Common myeloid progenitor, CD34-positive (primary cell): ENCODE measurements around the gene TCOF1.

Experiments used
- CTCF ChIA-PET: fragments of 350-600 bp; sonication (Branson Sonifier 250); formaldehyde crosslinking; loops from one replicate; lab custom pipeline; 2021; ENCODE audit warnings: antibody characterized with exemption; lab: Charles Lee
- POLR2A ChIA-PET: fragments of 350-600 bp; sonication (Branson Sonifier 250); formaldehyde crosslinking; loops from one replicate; lab custom pipeline; 2021; ENCODE audit warnings: antibody characterized with exemption; lab: Charles Lee
- DNase-seq, 3 donors: peaks; one replicate each; pipeline versions ENCODE4 v3.0.0 to v3.0.0-alpha.2; 2013
- H3K27ac ChIP-seq, 2 experiments: 1 replicate in 1 of 2; 2 replicates in 1 of 2; pipeline ENCODE4 v1.7.0; 2013; ENCODE audit warnings: inconsistent platforms in 2 of 2, low read length in 2 of 2, mild to moderate bottlenecking in 2 of 2, low read depth in 1 of 2, moderate library complexity in 1 of 2; ENCODE audit not compliant: severe bottlenecking in 2 of 2, insufficient read depth in 1 of 2, poor library complexity in 1 of 2
- H3K27me3 ChIP-seq, 5 experiments: replicated peaks in 2 of 5; 1 replicate in 3 of 5; 2 replicates in 2 of 5; pipeline versions ENCODE4 v1.6.1 to v1.7.0; 2013; ENCODE audit warnings: low read length in 4 of 5, mild to moderate bottlenecking in 2 of 5, moderate library complexity in 2 of 5, inconsistent platforms in 1 of 5; ENCODE audit not compliant: insufficient read depth in 5 of 5, control insufficient read depth in 4 of 5
- H3K36me3 ChIP-seq, 4 experiments: 1 replicate in 2 of 4; 2 replicates in 2 of 4; pipeline versions ENCODE4 v1.6.1 to v1.7.0; 2013; ENCODE audit warnings: low read length in 3 of 4, control low read depth in 1 of 4, mild to moderate bottlenecking in 1 of 4; ENCODE audit not compliant: control insufficient read depth in 4 of 4, insufficient read depth in 4 of 4
- H3K4me1 ChIP-seq, 4 experiments: 1 replicate in 3 of 4; 2 replicates in 1 of 4; pipeline versions ENCODE4 v1.6.1 to v1.7.1; 2013; ENCODE audit warnings: low read length in 3 of 4, mild to moderate bottlenecking in 3 of 4, control low read depth in 1 of 4, inconsistent platforms in 1 of 4, moderate library complexity in 1 of 4; ENCODE audit not compliant: control insufficient read depth in 4 of 4, insufficient read depth in 4 of 4; ENCODE audit errors: control extremely low read depth in 1 of 4
- H3K4me3 ChIP-seq, 7 experiments: 1 replicate in 4 of 7; 2 replicates in 3 of 7; pipeline versions ENCODE4 v1.5.1 to v1.7.0; 2013; ENCODE audit warnings: mild to moderate bottlenecking in 7 of 7, low read length in 6 of 7, moderate library complexity in 6 of 7, inconsistent platforms in 2 of 7, low read depth in 2 of 7, control low read depth in 1 of 7; ENCODE audit not compliant: insufficient read depth in 4 of 7, control insufficient read depth in 1 of 7; ENCODE audit errors: extremely low read depth in 1 of 7
- H3K9me3 ChIP-seq, 5 experiments: 1 replicate in 4 of 5; 2 replicates in 1 of 5; pipeline versions ENCODE4 v1.6.1 to v1.7.1; 2013; ENCODE audit warnings: low read length in 4 of 5, mild to moderate bottlenecking in 2 of 5, inconsistent platforms in 1 of 5, low read depth in 1 of 5, moderate library complexity in 1 of 5; ENCODE audit not compliant: control insufficient read depth in 4 of 5, insufficient read depth in 2 of 5; ENCODE audit errors: control extremely low read depth in 1 of 5
- WGBS: methylation state at CpG from one replicate; pipeline ENCODE4 v1.1.5; 2013; ENCODE audit not compliant: insufficient coverage; 5-methylcytosine and 5-hydroxymethylcytosine counted together

Gene TCOF1

GRCh38 chr5:150358261-150359095 is 981 bp downstream of the TCOF1 start:
- Histone ChIP-seq H3K4me3 (peak overlapping the region; percentile 59 to 88 (median 82)), H3K27me3 (no peaks in the 10 kb centered on the region), H3K9me3 (no peaks in the 10 kb centered on the region), H3K36me3 (peaks cover 13 to 39% (median 30%) of the 10 kb centered on the region in 4 experiments), H3K4me1 (peaks cover 2 to 18% (median 13%) of the 10 kb centered on the region in 4 experiments), H3K27ac (peak overlapping the region in 1 of 2 experiments; percentile 74)
- CTCF ChIA-PET, result interaction anchor here (0.7 to 1.4 kb wide), 4 partner anchors 15 to 84 kb away, joined by 3 read pairs; no protein-coding TSS in a partner anchor
- 67% methylated on average over 21 of the region's 23 CpGs for WGBS
- DNase-seq, result no peak
- POLR2A ChIA-PET, result interaction anchor here (0.6 kb wide), 1 partner anchor 509 kb away, joined by 6 read pairs; no protein-coding TSS in a partner anchor

GRCh38 chr5:150361301-150361700 is 3.8 kb downstream of the TCOF1 start:
- H3K36me3 ChIP-seq, result peaks cover 17 to 65% (median 54%) of the 10 kb centered on the region in 4 experiments

GRCh38 chr5:150363185-150363584 is 5.7 kb downstream of the TCOF1 start:
- POLR2A ChIA-PET, result interaction anchor here (0.6 kb wide), 1 partner anchor 10 kb away, joined by 3 read pairs; no protein-coding TSS in a partner anchor
- CTCF ChIA-PET, result interaction anchor here (1.2 to 4.4 kb wide), 6 partner anchors 10 to 31 kb away, joined by 3 to 29 read pairs (median 4); no protein-coding TSS in a partner anchor

More at GRCh38 chr5:150361301-150361700, 3.8 kb downstream of the TCOF1 start:
- 86% methylated on average over 1 of the region's 1 CpG for WGBS
- H3K4me3 ChIP-seq, result no peak overlapping the region
- H3K9me3 ChIP-seq, result no peaks in the 10 kb centered on the region
- no peak for DNase-seq
- H3K27me3 ChIP-seq, result no peaks in the 10 kb centered on the region
- peaks cover 2 to 18% (median 13%) of the 10 kb centered on the region in 4 experiments for H3K4me1 ChIP-seq
- ChIA-PET CTCF (interaction anchor here (4.4 kb wide), 1 partner anchor 10 kb away, joined by 29 read pairs; no protein-coding TSS in a partner anchor), POLR2A (no interaction called here)
- H3K27ac ChIP-seq, result no peak overlapping the region

GRCh38 chr5:150364004-150364403 is 6.5 kb downstream of the TCOF1 start:
- Histone ChIP-seq H3K4me3 (no peak overlapping the region), H3K9me3 (no peaks in the 10 kb centered on the region), H3K27ac (no peak overlapping the region), H3K36me3 (peaks cover 28 to 85% (median 73%) of the 10 kb centered on the region in 4 experiments), H3K27me3 (no peaks in the 10 kb centered on the region), H3K4me1 (no peaks in the 10 kb centered on the region)
- no peak for DNase-seq
- CTCF ChIA-PET, result interaction anchor here (1.2 to 4.4 kb wide), 5 partner anchors 12 to 31 kb away, joined by 3 to 29 read pairs (median 4); no protein-coding TSS in a partner anchor
- WGBS, result 94% methylated on average over 9 of the region's 9 CpGs
- POLR2A ChIA-PET, result no interaction called here

More at GRCh38 chr5:150363185-150363584, 5.7 kb downstream of the TCOF1 start:
- Histone ChIP-seq H3K4me3 (no peak overlapping the region), H3K27ac (no peak overlapping the region), H3K36me3 (peaks cover 24 to 77% (median 66%) of the 10 kb centered on the region in 4 experiments), H3K4me1 (peaks cover 1 to 6% (median 4%) of the 10 kb centered on the region in 4 experiments), H3K9me3 (no peaks in the 10 kb centered on the region), H3K27me3 (no peaks in the 10 kb centered on the region)
- no peak for DNase-seq
- WGBS, result 100% methylated on average over 2 of the region's 2 CpGs

- H3K4me1 ChIP-seq, result no peaks in the 10 kb centered on the region
- no peaks in the 10 kb centered on the region for H3K27me3 ChIP-seq
- no peak overlapping the region for H3K4me3 ChIP-seq
- CTCF ChIA-PET, result interaction anchor here (1.2 kb wide), 2 partner anchors 17 to 19 kb away, joined by 3 to 6 read pairs; no protein-coding TSS in a partner anchor
- DNase-seq, result no peak
- H3K36me3 ChIP-seq, result peaks cover 20 to 93% (median 80%) of the 10 kb centered on the region in 4 experiments
- POLR2A ChIA-PET, result interaction anchor here (1.4 kb wide), 1 partner anchor 10 kb away, joined by 3 read pairs; no protein-coding TSS in a partner anchor
- 98% methylated on average over 4 of the region's 4 CpGs for WGBS
- no peak overlapping the region for H3K27ac ChIP-seq
- H3K9me3 ChIP-seq, result no peaks in the 10 kb centered on the region
Observed at GRCh38 chr5:150368526-150368925, 11.0 kb downstream of the TCOF1 start.

- H3K9me3 ChIP-seq, result no peaks in the 10 kb centered on the region
- no peak for DNase-seq
- H3K4me1 ChIP-seq, result no peaks in the 10 kb centered on the region
- H3K36me3 ChIP-seq, result peaks cover 13 to 100% (median 88%) of the 10 kb centered on the region in 4 experiments
- H3K4me3 ChIP-seq, result no peak overlapping the region
- POLR2A ChIA-PET, result interaction anchor here (0.6 kb wide), 2 partner anchors 9 to 392 kb away, joined by 3 read pairs; no protein-coding TSS in a partner anchor
- CTCF ChIA-PET, result interaction anchor here (1.0 to 3.3 kb wide), 3 partner anchors 9 to 25 kb away, joined by 3 to 10 read pairs (median 5); no protein-coding TSS in a partner anchor
- no peak overlapping the region for H3K27ac ChIP-seq
- WGBS, result 96% methylated on average over 5 of the region's 6 CpGs
- no peaks in the 10 kb centered on the region for H3K27me3 ChIP-seq
Observed at GRCh38 chr5:150372639-150373038, 15.1 kb downstream of the TCOF1 start.
